ENCODE measurements around the gene HMGN2. TPM values are rescaled to one million over a fixed set of nuclear protein-coding genes. Genes with fewer than 3 reads are reported as not detected.

The HMGN2 gene
- total and polyA plus RNA-seq, 2 of the 13 experiments (the other 11 are each of a cell fraction or from before 2014, with no cell fraction given): 63.4 to 343 TPM

- TF ChIP-seq E2F1 (CRISPR knock-in tag; IDR thresholded peaks at IDR 0.05) (peak; percentile 92; the same call in 1 of the 2 replicates), ZBTB10 (CRISPR knock-in tag; IDR thresholded peaks at IDR 0.05; ENCODE audit: borderline replicate concordance) (peak; percentile 86; the same call in 1 of the 2 replicates), ELF3 (CRISPR knock-in tag; IDR thresholded peaks at IDR 0.05) (peak; percentile 96), NR2C2 (CRISPR knock-in tag; IDR thresholded peaks at IDR 0.05; ENCODE audit: borderline replicate concordance) (peak; percentile 70; the same call in 1 of the 2 replicates), ZNF7 (CRISPR knock-in tag; IDR thresholded peaks at IDR 0.05) (0 out of 2 replicates have a peak, but pooled peaks have one; percentile 12), NCOR1 (IDR thresholded peaks at IDR 0.05; ENCODE audit: borderline replicate concordance, low read length) (no peak; the same call in 1 of the 2 replicates), RAD51 (IDR thresholded peaks at IDR 0.05; ENCODE audit: borderline replicate concordance) (peak; percentile 92), THYN1 (CRISPR knock-in tag; IDR thresholded peaks at IDR 0.05; ENCODE audit: borderline replicate concordance, low read depth) (0 out of 2 replicates have a peak, but pooled peaks have one; percentile 65), NKX3-1 (CRISPR knock-in tag; IDR thresholded peaks at IDR 0.05) (peak; percentile 93; the same call in 1 of the 2 replicates), ARHGAP35 (CRISPR knock-in tag; IDR thresholded peaks at IDR 0.05; ENCODE audit: borderline replicate concordance) (peak; percentile 96), ZNF331 (CRISPR knock-in tag; IDR thresholded peaks at IDR 0.05) (peak; percentile 94), ZNF3 (CRISPR knock-in tag; IDR thresholded peaks at IDR 0.05) (no peak), CHD2 (IDR thresholded peaks at IDR 0.05; ENCODE audit: low read depth, low read length) (peak; percentile 85), ZNF441 (CRISPR knock-in tag; IDR thresholded peaks at IDR 0.05; ENCODE audit: borderline replicate concordance) (peak; percentile 58), PATZ1 (CRISPR knock-in tag; IDR thresholded peaks at IDR 0.05) (peak; percentile 64; the same call in 1 of the 2 replicates)
- TF ChIP-seq, protein P1, sequence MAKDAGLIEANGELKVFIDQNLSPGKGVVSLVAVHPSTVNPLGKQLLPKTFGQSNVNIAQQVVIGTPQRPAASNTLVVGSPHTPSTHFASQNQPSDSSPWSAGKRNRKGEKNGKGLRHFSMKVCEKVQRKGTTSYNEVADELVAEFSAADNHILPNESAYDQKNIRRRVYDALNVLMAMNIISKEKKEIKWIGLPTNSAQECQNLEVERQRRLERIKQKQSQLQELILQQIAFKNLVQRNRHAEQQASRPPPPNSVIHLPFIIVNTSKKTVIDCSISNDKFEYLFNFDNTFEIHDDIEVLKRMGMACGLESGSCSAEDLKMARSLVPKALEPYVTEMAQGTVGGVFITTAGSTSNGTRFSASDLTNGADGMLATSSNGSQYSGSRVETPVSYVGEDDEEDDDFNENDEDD (CRISPR knock-in tag; IDR thresholded peaks at IDR 0.05; ENCODE audit: borderline replicate concordance): peak; percentile 100
- TF ChIP-seq, protein P2, sequence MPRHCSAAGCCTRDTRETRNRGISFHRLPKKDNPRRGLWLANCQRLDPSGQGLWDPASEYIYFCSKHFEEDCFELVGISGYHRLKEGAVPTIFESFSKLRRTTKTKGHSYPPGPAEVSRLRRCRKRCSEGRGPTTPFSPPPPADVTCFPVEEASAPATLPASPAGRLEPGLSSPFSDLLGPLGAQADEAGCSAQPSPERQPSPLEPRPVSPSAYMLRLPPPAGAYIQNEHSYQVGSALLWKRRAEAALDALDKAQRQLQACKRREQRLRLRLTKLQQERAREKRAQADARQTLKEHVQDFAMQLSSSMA (CRISPR knock-in tag; IDR thresholded peaks at IDR 0.05): peak; percentile 95
- TF ChIP-seq, protein P3, sequence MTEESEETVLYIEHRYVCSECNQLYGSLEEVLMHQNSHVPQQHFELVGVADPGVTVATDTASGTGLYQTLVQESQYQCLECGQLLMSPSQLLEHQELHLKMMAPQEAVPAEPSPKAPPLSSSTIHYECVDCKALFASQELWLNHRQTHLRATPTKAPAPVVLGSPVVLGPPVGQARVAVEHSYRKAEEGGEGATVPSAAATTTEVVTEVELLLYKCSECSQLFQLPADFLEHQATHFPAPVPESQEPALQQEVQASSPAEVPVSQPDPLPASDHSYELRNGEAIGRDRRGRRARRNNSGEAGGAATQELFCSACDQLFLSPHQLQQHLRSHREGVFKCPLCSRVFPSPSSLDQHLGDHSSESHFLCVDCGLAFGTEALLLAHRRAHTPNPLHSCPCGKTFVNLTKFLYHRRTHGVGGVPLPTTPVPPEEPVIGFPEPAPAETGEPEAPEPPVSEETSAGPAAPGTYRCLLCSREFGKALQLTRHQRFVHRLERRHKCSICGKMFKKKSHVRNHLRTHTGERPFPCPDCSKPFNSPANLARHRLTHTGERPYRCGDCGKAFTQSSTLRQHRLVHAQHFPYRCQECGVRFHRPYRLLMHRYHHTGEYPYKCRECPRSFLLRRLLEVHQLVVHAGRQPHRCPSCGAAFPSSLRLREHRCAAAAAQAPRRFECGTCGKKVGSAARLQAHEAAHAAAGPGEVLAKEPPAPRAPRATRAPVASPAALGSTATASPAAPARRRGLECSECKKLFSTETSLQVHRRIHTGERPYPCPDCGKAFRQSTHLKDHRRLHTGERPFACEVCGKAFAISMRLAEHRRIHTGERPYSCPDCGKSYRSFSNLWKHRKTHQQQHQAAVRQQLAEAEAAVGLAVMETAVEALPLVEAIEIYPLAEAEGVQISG (CRISPR knock-in tag; IDR thresholded peaks at IDR 0.05): peak; percentile 91
These were observed 40.1 kb upstream of the HMGN2 start, which contains the start of gene DHDDS (continued) for GRCh38 chr1:26431979-26432695.

Data from HepG2 (cell line).